HG02973 (cell line): ENCODE results near the gene SERPINA6.
"Not testable (repeated sequence)": the region's sequence is repeated elsewhere in the genome, so short reads cannot be mapped to it uniquely, and the experiment has no call there.

Source experiments
- ATAC-seq: cut with Tn5 transposase; IDR thresholded peaks from one replicate; pipeline ENCODE4 v1.9.1; 2021; ENCODE audit warnings: moderate library complexity; ENCODE audit not compliant: unreplicated experiment

Gene SERPINA6

GRCh38 chr14:94354638-94355185, 31.6 kb upstream of the SERPINA6 start:
- no peak for ATAC-seq

DNA sequence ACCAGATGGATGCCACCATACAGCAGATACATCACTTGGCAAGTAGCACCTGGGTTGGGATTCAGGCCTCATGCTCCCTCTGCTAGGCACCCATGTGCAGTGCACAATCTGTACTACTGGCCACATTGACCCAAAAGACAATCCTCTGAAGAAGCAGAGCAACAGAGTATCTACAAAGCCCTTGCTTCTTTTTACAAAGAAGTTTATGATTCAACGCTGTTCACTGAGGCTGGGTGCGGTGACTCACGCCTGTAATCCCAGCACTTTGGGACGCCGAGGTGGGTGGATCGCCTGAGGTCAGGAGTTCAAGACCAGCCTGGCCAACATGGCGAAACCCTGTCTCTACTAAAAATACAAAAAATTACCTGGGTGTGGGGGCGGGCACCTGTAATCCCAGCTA, 31.1 kb upstream of the SERPINA6 start:
- ATAC-seq, result not testable (repeated sequence)

DNA sequence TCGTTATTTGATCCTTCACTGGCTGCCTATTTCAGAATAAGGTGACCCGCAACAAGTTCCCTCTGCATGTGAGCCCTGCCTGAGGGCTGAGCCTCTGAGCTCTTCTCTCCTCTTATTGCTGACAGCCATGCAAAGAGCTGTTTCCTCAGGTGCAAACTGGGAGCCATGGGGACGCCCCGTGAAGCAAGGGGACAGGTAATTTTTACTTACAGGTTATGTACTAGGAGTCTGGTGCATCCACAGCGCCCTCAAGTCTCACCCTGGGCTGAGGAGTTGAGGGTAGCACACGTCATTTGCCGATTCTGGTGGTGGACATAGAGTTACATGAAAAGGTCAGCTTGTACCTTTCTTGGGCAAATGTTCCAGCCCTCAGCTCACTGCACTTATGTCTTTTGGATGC, 26.1 kb upstream of the SERPINA6 start:
- ATAC-seq, result no peak

GRCh38 chr14:94348836-94349235, 25.7 kb upstream of the SERPINA6 start:
- no peak for ATAC-seq

DNA sequence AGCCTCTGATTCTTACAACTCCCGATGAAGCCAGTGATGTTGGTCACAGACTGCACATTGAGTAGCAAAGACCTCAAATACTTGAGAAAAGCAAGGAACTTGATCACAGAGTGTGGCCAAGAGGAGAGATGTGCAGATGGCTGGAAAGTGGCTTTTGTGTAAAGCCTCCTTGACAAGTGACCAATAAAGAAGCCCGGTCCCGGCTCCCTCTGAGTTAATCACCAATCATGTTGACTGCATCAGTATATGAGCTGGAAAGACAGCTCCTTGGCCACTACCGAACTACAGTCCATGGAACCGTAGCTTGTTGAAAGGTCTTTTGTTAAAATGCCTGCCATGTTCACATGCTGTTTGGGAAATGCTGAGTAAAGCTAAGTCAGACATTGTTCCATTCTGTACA, 23.7 kb upstream of the SERPINA6 start:
- ATAC-seq, result peak; percentile 27

- peak; percentile 77 for ATAC-seq
Measured at GRCh38 chr14:94346065-94346786, 23.1 kb upstream of the SERPINA6 start.

DNA sequence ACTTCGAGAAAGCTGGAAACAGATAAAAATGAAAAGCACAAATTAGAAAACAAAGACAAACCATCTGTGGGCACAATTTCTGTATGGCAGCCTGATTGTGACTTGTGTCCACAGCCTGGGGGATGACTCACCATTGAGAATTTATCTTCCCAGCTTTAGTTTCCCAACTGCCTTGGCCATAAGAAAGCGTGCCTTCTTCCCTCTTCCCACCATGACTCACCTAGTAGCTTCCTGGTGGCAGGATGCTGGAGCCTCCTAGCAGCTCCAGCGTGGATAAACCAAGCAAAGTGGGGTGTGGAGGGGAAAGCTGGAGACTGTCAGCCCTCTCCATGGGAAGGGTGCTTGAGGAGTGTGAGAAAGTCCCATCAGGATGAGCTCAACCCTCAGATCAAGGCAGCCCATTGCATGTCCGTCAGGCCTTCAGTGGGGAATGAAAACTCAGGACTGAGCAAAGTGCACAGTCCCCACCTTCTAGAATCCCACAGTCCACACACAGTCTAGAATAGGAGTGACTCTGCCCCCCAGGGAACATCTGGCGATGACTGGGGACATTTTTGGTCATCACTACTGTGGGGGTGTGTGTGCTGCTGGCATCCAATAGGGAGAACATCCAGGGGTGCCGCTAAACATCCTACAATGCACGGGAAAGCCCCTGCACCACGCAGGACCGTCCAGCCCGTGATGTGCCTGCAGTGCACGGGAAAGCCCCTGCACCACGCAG, 22.4 kb upstream of the SERPINA6 start:
- no peak for ATAC-seq

DNA sequence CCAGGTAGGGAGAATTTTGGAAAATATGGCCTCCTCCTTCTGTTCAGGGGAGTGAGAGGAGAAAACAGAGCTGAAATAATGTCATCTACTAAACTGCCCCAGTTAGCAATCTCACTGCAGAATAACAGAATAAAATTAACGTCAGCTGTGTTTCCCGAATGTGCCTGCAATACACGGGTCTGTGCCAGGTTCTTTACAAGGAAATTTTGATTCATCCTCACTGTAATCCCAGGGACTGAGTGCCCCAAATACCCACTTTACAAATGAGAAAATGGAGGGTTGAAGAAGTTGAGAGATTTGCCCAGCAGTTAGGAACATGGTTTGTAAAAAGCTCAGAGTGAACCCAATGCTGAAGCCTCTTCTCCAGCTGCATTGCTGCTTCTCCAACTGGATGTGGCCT, 21.3 kb upstream of the SERPINA6 start:
- ATAC-seq, result no peak

DNA sequence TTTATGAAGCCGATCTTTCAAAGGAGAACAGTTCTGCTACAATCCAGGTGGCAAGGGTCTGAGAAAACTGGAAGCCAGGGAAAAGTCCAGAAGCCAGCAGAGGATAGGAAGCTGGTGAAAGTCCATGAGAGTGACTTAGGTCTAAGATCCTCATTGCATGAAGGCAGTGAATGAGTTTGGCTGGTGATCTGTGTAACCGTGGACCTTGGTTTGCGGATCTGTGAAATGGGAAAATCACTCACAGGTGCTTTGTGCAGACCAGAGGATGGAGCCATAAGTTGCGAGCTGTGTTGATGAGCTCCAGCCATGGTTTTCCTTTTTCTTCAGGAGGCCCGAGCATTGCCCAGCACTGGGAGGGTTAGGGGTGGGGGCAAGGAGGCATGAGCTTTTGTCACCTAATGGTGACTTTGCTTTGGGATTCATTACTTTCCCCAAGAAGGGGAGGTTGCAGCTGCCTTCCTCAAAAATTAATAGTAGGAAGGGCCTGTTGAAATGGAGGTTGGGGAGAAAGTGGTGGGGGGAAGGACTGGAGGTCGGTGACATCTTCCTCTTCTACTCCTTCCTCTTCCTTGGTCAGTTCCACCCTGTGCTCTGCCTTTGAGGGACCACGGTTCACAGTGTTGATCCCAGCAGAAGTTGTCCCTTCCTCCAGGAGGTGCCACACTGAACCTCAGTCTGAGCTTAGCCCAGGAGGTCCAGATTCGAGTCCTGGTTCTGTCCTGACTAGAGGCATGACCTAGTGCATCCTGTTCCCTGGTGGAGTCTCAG, 20.3 kb upstream of the SERPINA6 start:
- ATAC-seq, result no peak

GRCh38 chr14:94342334-94342934, 19.3 kb upstream of the SERPINA6 start:
- ATAC-seq, result no peak

DNA sequence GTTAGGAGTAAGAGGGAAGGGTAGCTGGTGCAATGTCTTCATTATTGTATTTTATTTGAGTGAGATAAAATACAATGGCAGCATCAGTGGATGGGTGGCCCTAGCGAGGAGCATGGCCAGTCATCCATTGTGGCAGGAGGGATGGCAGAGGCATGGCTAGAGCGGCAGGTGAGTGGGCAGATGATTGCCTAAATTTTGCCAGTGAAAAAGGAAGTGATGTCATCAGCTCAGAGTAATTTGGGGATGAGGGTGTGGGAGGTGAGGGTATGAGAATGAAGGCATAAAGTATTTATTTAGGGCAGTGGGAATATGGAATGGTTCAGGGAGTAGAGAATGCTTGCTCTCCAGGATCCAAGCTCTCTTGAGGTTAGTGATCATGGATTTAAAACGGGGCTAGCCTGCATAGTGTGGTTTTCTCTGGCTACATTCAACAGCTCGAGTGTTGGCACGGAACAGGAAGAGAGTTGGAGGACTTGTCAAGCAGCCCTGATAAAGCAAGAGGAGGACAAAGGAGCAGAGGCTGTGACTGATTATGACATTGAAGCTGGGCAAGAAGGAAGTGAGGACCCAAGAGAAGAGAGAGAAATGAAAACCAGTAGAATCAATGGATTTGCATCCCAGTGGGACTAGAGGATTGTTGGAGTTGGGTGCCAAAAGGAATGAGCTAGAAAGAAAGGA, 18.7 kb upstream of the SERPINA6 start:
- ATAC-seq, result no peak

DNA sequence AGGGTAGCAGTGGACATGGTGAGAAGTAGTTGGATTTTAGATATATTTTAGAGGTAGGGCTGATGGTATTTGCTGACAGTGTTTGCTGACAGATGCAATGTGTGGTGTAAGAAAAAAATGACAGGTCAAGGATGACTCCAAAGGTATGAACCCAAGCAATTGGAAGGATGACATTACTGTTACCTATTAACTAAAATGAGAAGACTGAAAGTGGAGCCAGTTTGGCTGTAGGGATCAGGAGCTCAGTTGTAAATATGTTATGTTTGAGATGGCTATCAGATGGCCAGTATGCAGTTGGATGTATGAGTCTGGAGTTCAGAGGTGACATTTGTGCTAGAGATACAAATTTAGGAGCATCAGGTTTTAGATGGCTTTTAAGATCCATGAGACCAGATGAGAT, 17.4 kb upstream of the SERPINA6 start:
- no peak for ATAC-seq

- ATAC-seq, result no peak
Measured at GRCh38 chr14:94338023-94338422, 14.9 kb upstream of the SERPINA6 start.

DNA sequence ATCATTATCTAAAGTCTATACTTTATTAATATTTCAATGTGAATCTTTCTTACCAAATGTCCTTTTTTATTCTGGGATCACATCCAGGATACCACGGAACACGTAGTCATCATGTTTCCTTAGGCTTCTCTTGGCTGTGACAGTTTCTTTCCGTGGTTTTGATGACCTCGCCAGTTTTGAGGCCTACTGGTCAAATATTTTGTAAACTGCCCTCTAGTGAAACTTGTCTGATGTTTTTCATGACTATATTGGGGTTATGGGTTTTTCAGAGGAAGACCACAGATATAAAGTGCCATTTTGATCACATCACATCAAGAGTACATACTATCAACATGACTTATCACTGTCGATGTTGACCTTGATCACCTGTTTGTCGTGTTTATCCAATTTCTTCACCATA, 14.1 kb upstream of the SERPINA6 start:
- no peak for ATAC-seq

DNA sequence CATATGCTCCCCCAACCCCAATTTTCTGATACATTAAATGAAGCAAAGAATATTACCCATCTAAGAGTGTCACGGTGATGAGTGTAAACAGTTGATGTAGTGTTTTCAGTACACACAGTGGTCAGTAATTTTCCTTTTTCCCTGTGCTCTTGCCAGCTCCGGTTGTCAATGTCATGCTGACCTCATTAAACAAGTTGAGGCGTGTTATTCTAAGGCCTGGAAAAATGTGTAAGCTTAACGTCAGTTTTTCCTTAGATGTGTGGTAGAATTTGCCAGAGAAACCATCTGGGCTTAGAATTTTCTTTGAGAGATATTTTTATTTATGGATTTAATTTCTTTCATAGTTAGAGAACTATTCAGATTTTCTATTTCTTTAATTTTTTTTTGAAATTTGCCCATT, 11.7 kb upstream of the SERPINA6 start:
- no peak for ATAC-seq

DNA sequence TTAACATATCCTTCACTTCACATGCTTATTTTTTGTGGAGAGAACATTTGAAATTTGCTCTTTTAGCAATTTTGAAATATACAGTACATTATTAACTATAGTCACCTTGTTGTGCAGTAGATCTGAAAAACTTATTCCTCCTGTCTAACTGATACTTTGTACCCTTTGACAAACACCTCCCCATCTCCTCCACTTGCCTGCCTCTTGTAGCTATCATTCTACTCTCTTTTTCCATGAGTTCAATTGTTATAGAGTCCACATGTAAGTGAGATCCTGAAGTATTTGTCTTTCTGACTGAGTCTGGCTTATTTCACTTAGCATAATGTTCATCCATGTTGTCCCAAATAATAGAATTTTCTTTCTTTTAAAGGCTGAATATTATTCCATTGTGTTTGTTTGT, 9.5 kb upstream of the SERPINA6 start:
- ATAC-seq, result no peak

DNA sequence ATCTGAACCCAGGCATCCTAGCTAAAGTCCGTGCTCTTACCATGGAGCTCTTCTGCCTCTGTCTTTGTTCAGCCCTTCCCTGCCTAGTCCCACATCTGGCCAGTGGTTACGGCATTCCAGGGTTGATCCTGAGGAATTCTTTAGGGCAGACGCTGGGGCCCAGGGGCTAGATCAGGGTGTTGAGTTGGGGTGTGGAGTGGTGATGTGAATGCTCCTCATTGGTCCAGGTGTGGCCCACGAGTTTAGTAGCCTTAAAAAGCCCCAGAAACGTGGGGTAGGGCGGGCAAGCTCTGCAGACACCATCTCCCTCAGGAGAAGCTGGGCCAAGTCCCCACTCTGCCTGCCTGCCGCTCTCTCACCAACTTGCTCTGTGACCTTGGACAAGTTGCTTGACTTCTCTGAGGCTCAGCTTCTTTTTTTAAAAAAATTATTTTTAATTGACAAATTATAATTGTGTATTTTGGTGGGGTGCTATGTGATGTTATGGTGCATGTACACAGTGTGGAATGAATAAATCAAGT, 9.0 kb upstream of the SERPINA6 start:
- no peak for ATAC-seq

GRCh38 chr14:94331462-94331861, 8.3 kb upstream of the SERPINA6 start:
- ATAC-seq, result no peak

DNA sequence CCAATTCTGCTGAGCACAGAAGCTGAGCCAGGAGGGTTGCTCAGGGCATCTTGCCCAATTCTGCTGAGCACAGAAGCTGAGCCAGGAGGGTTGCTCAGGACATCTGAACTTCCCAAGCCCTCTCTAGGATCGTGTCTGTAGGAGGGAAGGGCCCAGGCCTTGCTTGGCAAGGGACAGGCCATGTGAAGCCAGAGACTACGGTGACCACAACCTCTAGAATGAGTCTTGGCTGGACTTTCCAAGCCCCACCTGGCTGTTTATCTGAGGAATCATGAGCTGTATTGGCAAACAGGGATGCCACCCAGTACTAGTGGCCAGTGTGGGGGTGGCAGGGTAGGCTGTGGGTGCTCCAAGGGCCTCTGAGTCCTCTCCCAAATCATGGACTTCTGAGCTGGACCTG, 7.7 kb upstream of the SERPINA6 start:
- ATAC-seq, result no peak

- ATAC-seq, result no peak
Measured at GRCh38 chr14:94330432-94330831, 7.3 kb upstream of the SERPINA6 start.
